ENCODE results near the gene SAMHD1. TPM values are rescaled to one million over a fixed set of nuclear protein-coding genes. Genes with fewer than 3 reads are reported as not detected.

SAMHD1 gene
- total and polyA plus RNA-seq, 2 of the 13 experiments (the other 11 are each of a cell fraction or from before 2014, with no cell fraction given), result 16.9 to 43.5 TPM

DNA sequence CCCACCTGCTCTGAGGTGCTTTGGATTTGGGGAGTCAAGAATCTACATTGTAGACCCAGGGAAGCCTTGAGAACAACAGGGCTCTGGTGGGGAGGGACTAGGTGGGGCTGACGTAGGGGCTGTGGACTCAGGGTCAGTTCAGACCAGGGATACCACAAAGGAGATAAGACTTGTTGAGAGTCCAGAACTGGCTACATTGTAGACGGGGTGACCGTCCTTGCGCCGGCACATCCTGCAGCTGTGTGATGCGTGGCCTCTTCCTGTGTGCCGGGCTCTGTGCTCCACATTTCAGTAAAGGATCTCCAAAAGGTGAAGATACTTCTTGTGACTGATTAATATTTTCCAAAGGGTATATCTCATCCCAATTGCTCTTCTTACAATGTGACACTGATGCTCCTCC is 85.3 kb downstream of the SAMHD1 start:
- POLR2A ChIA-PET, result interaction anchor here (2.0 to 4.6 kb wide), 2 partner anchors 10 to 11 kb away, joined by 7 to 22 read pairs; partner anchors contain the start of gene TLDC2
- in situ Hi-C loops (cut with HindIII; ENCODE audit: extremely low pct_ligation_motif_present, low pct_unique_long_range_greater_than_20kb), result no loop called here
- CTCF ChIA-PET (ENCODE audit: low intra/inter-chr PET ratio, low total read pairs), result interaction anchor here (1.3 kb wide), 1 partner anchor 19 kb away, joined by 3 read pairs; no protein-coding TSS in a partner anchor
- TF ChIP-seq, protein P1, sequence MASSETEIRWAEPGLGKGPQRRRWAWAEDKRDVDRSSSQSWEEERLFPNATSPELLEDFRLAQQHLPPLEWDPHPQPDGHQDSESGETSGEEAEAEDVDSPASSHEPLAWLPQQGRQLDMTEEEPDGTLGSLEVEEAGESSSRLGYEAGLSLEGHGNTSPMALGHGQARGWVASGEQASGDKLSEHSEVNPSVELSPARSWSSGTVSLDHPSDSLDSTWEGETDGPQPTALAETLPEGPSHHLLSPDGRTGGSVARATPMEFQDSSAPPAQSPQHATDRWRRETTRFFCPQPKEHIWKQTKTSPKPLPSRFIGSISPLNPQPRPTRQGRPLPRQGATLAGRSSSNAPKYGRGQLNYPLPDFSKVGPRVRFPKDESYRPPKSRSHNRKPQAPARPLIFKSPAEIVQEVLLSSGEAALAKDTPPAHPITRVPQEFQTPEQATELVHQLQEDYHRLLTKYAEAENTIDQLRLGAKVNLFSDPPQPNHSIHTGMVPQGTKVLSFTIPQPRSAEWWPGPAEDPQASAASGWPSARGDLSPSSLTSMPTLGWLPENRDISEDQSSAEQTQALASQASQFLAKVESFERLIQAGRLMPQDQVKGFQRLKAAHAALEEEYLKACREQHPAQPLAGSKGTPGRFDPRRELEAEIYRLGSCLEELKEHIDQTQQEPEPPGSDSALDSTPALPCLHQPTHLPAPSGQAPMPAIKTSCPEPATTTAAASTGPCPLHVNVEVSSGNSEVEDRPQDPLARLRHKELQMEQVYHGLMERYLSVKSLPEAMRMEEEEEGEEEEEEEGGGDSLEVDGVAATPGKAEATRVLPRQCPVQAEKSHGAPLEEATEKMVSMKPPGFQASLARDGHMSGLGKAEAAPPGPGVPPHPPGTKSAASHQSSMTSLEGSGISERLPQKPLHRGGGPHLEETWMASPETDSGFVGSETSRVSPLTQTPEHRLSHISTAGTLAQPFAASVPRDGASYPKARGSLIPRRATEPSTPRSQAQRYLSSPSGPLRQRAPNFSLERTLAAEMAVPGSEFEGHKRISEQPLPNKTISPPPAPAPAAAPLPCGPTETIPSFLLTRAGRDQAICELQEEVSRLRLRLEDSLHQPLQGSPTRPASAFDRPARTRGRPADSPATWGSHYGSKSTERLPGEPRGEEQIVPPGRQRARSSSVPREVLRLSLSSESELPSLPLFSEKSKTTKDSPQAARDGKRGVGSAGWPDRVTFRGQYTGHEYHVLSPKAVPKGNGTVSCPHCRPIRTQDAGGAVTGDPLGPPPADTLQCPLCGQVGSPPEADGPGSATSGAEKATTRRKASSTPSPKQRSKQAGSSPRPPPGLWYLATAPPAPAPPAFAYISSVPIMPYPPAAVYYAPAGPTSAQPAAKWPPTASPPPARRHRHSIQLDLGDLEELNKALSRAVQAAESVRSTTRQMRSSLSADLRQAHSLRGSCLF (CRISPR knock-in tag; IDR thresholded peaks at IDR 0.05; ENCODE audit: borderline replicate concordance), result no peak
- TF ChIP-seq ZNF777 (CRISPR knock-in tag; IDR thresholded peaks at IDR 0.05) (peak; percentile 58; the same call in 1 of the 2 replicates), HOXA3 (CRISPR knock-in tag; IDR thresholded peaks at IDR 0.05) (peak; percentile 22; the same call in 1 of the 2 replicates), ETV5 (CRISPR knock-in tag; IDR thresholded peaks at IDR 0.05; ENCODE audit: borderline replicate concordance) (0 out of 2 replicates have a peak, but pooled peaks have one; percentile 21), FOXA1 (IDR thresholded peaks at IDR 0.05) (no peak), FOXA1 (CRISPR knock-in tag; IDR thresholded peaks at IDR 0.05) (0 out of 2 replicates have a peak, but pooled peaks have one; percentile 17), ZNF552 (CRISPR knock-in tag; IDR thresholded peaks at IDR 0.05; ENCODE audit: borderline replicate concordance) (no peak), ZNF878 (CRISPR knock-in tag; IDR thresholded peaks at IDR 0.05) (no peak), GABPA (IDR thresholded peaks at IDR 0.05; ENCODE audit: low read depth, low read length) (no peak), GABPA (CRISPR knock-in tag; IDR thresholded peaks at IDR 0.05; ENCODE audit: low read depth) (no peak), RXRA (CRISPR knock-in tag; IDR thresholded peaks at IDR 0.05) (peak; percentile 21; the same call in 1 of the 2 replicates), POLR2A (IDR thresholded peaks at IDR 0.05; ENCODE audit: insufficient read depth in 1 of 2, low read depth in 2 of 2, low read length in 2 of 2) (peak in 1 of 2 experiments; percentile 38; a peak in 1 of 4 replicates), HNF4A (CRISPR knock-in tag; IDR thresholded peaks at IDR 0.05) (peak; percentile 20; the same call in 1 of the 2 replicates), ZBTB1 (CRISPR knock-in tag; IDR thresholded peaks at IDR 0.05; ENCODE audit: borderline replicate concordance) (no peak)
- TF ChIP-seq, protein P2, sequence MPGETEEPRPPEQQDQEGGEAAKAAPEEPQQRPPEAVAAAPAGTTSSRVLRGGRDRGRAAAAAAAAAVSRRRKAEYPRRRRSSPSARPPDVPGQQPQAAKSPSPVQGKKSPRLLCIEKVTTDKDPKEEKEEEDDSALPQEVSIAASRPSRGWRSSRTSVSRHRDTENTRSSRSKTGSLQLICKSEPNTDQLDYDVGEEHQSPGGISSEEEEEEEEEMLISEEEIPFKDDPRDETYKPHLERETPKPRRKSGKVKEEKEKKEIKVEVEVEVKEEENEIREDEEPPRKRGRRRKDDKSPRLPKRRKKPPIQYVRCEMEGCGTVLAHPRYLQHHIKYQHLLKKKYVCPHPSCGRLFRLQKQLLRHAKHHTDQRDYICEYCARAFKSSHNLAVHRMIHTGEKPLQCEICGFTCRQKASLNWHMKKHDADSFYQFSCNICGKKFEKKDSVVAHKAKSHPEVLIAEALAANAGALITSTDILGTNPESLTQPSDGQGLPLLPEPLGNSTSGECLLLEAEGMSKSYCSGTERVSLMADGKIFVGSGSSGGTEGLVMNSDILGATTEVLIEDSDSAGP (CRISPR knock-in tag; IDR thresholded peaks at IDR 0.05; ENCODE audit: borderline replicate concordance), result 0 out of 2 replicates have a peak, but pooled peaks have one; percentile 7
- TF ChIP-seq, protein P3, sequence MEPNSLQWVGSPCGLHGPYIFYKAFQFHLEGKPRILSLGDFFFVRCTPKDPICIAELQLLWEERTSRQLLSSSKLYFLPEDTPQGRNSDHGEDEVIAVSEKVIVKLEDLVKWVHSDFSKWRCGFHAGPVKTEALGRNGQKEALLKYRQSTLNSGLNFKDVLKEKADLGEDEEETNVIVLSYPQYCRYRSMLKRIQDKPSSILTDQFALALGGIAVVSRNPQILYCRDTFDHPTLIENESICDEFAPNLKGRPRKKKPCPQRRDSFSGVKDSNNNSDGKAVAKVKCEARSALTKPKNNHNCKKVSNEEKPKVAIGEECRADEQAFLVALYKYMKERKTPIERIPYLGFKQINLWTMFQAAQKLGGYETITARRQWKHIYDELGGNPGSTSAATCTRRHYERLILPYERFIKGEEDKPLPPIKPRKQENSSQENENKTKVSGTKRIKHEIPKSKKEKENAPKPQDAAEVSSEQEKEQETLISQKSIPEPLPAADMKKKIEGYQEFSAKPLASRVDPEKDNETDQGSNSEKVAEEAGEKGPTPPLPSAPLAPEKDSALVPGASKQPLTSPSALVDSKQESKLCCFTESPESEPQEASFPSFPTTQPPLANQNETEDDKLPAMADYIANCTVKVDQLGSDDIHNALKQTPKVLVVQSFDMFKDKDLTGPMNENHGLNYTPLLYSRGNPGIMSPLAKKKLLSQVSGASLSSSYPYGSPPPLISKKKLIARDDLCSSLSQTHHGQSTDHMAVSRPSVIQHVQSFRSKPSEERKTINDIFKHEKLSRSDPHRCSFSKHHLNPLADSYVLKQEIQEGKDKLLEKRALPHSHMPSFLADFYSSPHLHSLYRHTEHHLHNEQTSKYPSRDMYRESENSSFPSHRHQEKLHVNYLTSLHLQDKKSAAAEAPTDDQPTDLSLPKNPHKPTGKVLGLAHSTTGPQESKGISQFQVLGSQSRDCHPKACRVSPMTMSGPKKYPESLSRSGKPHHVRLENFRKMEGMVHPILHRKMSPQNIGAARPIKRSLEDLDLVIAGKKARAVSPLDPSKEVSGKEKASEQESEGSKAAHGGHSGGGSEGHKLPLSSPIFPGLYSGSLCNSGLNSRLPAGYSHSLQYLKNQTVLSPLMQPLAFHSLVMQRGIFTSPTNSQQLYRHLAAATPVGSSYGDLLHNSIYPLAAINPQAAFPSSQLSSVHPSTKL (CRISPR knock-in tag; IDR thresholded peaks at IDR 0.05), result 0 out of 2 replicates have a peak, but pooled peaks have one; percentile 12

More for the DNA sequence above, 85.3 kb downstream of the SAMHD1 start:
- H3K4me3 ChIP-seq (replicated peaks in 1 of 3; ENCODE audit: insufficient read depth in 1 of 3, low read depth in 2 of 3, low read length in 3 of 3), result no peak overlapping the region
- H3K36me3 ChIP-seq (replicated peaks in 1 of 2; ENCODE audit: control insufficient read depth in 1 of 2, insufficient read depth in 2 of 2, low read length in 2 of 2), result no peaks in the 10 kb centered on the region
- no peak overlapping the region for H2AFZ ChIP-seq (ENCODE audit: low read length)
- DNase-seq (ENCODE audit: low spot score), result peak; percentile 55
- no peak overlapping the region for H3K27ac ChIP-seq (ENCODE audit: extremely low read length, insufficient read depth, low read length)
- H3K4me2 ChIP-seq (ENCODE audit: low read depth, low read length), result peak overlapping the region; percentile 16; the same call in 1 of the 2 replicates
- H3K79me2 ChIP-seq (ENCODE audit: insufficient read depth, low read length), result peaks cover 14% of the 10 kb centered on the region
- peaks cover 51% of the 10 kb centered on the region for H3K4me1 ChIP-seq (ENCODE audit: insufficient read depth, low read length)
- WGBS (ENCODE audit: low lambda C conversion rate), result 8% methylated on average over 7 of the region's 7 CpGs
- H3K9ac ChIP-seq (ENCODE audit: insufficient read depth, low read depth, low read length), result no peak overlapping the region
- peaks cover 1 to 17% of the 10 kb centered on the region in 2 experiments; a peak in 1 of 5 replicates for H3K27me3 ChIP-seq (ENCODE audit: control insufficient read depth in 1 of 2, insufficient read depth in 2 of 2, low read length in 2 of 2)
- no peaks in the 10 kb centered on the region for H4K20me1 ChIP-seq (ENCODE audit: insufficient read depth, low read length)
- no peaks in the 10 kb centered on the region for H3K9me3 ChIP-seq (ENCODE audit: low read length)
- BruUV-seq (replicated peaks), result no TSS peak
- ATAC-seq, result peak; percentile 48
- FAIRE-seq, result peak; percentile 26
- intact Hi-C loops (cut with micrococcal nuclease; ENCODE audit: unreplicated experiment), result no loop called here
